Measurements from ENCODE around the gene PPIP5K1.
A peak's percentile ranks its signal among the peaks of the same experiment; 100 is the strongest.

The PPIP5K1 gene

GRCh38 chr15:43514241-43515057, 75.6 kb downstream of the PPIP5K1 start:
- peak; percentile 55 for DNase-seq (ENCODE audit: low read depth)

GRCh38 chr15:43513550-43513949, 76.5 kb downstream of the PPIP5K1 start:
- no peak for TF ChIP-seq MAX (IDR thresholded peaks at IDR 0.05; ENCODE audit: low read depth, low read length)
- TF ChIP-seq CTCF (IDR thresholded peaks at IDR 0.05; ENCODE audit: low read depth, low read length): no peak
- TF ChIP-seq MYC (IDR thresholded peaks at IDR 0.05; ENCODE audit: low read depth, low read length): no peak
- TF ChIP-seq POLR2A (IDR thresholded peaks at IDR 0.05; ENCODE audit: extremely low read depth, insufficient read length): no peak
- no peak for DNase-seq (ENCODE audit: low read depth)
- no peak overlapping the region for H3K4me3 ChIP-seq (ENCODE audit: low read depth, low read length)

More at GRCh38 chr15:43514241-43515057, 75.6 kb downstream of the PPIP5K1 start:
- TF ChIP-seq CTCF (IDR thresholded peaks at IDR 0.05; ENCODE audit: low read depth, low read length) (peak; percentile 76), MAX (IDR thresholded peaks at IDR 0.05; ENCODE audit: low read depth, low read length) (no peak)
- H3K4me3 ChIP-seq (ENCODE audit: low read depth, low read length): no peak overlapping the region

- peak; percentile 51 for TF ChIP-seq CTCF (IDR thresholded peaks at IDR 0.05; ENCODE audit: low read depth, low read length)
- TF ChIP-seq MYC (IDR thresholded peaks at IDR 0.05; ENCODE audit: low read depth, low read length): peak; percentile 31; the same call in 1 of the 2 replicates
- no peak for TF ChIP-seq POLR2A (IDR thresholded peaks at IDR 0.05; ENCODE audit: extremely low read depth, insufficient read length)
- TF ChIP-seq MAX (IDR thresholded peaks at IDR 0.05; ENCODE audit: low read depth, low read length): peak; percentile 35; the same call in 1 of the 2 replicates
- DNase-seq (ENCODE audit: low read depth): peak; percentile 66
- peak overlapping the region; percentile 56 for H3K4me3 ChIP-seq (ENCODE audit: low read depth, low read length)
These were observed 78.8 kb downstream of the PPIP5K1 start for GRCh38 chr15:43511012-43511885.

- TF ChIP-seq MAX (IDR thresholded peaks at IDR 0.05; ENCODE audit: low read depth, low read length): peak; percentile 93
- TF ChIP-seq POLR2A (IDR thresholded peaks at IDR 0.05; ENCODE audit: extremely low read depth, insufficient read length): peak; percentile 54
- peak; percentile 20 for TF ChIP-seq CTCF (IDR thresholded peaks at IDR 0.05; ENCODE audit: low read depth, low read length)
- peak; percentile 88 for TF ChIP-seq MYC (IDR thresholded peaks at IDR 0.05; ENCODE audit: low read depth, low read length)
- DNase-seq (ENCODE audit: low read depth): peak; percentile 99
- peak overlapping the region; percentile 58 for H3K4me3 ChIP-seq (ENCODE audit: low read depth, low read length)
These were observed 79.6 kb downstream of the PPIP5K1 start for GRCh38 chr15:43510200-43511011.

- DNase-seq (ENCODE audit: low read depth): peak; percentile 45
- TF ChIP-seq MYC (IDR thresholded peaks at IDR 0.05; ENCODE audit: low read depth, low read length) (0 out of 2 replicates have a peak, but pooled peaks have one; percentile 19), MAX (IDR thresholded peaks at IDR 0.05; ENCODE audit: low read depth, low read length) (no peak)
- H3K4me3 ChIP-seq (ENCODE audit: low read depth, low read length): peak overlapping the region; percentile 58
These were observed 80.3 kb downstream of the PPIP5K1 start for GRCh38 chr15:43509660-43510199.

All from NB4 (cell line).